GM21737 (cell line): ENCODE measurements around the gene ZNF83.
"Not testable (repeated sequence)": the region's sequence is repeated elsewhere in the genome, so short reads cannot be mapped to it uniquely, and the experiment has no call there.

Source experiments
- ATAC-seq: cut with Tn5 transposase; IDR thresholded peaks from one replicate; pipeline ENCODE4 v1.9.1; 2021; ENCODE audit warnings: mild to moderate bottlenecking, moderate library complexity; ENCODE audit not compliant: unreplicated experiment

ZNF83 gene

GRCh38 chr19:52640916-52641315, 2.8 kb upstream of the ZNF83 start:
- no peak for ATAC-seq

DNA sequence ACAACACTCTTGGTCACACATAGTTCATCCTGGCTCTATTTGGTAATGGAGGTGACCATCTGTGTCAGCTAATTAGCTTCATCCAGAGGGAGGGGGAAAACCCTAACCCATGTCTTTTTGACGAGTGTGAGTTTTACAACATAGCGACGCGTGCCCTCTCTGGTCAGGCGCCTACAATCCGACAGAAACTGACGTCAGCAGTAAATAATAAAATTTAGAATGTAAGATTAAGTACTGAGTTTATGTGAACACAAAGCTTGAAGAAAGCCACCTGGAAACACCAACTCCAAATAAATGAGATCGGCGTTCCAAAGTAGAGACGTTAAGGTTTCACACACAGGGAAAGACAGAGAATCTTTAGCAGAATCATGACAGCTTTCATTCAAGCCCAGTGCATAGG, 1.8 kb upstream of the ZNF83 start:
- no peak for ATAC-seq

GRCh38 chr19:52638601-52639000, 446 bp upstream of the ZNF83 start:
- ATAC-seq: peak; percentile 14

- no peak for ATAC-seq
These were observed 2.2 kb downstream of the ZNF83 start for GRCh38 chr19:52635786-52636570.

- ATAC-seq: not testable (repeated sequence)
These were observed 10.7 kb downstream of the ZNF83 start for GRCh38 chr19:52627441-52627840.

- ATAC-seq: no peak
These were observed 11.2 kb downstream of the ZNF83 start for GRCh38 chr19:52626915-52627314.

DNA sequence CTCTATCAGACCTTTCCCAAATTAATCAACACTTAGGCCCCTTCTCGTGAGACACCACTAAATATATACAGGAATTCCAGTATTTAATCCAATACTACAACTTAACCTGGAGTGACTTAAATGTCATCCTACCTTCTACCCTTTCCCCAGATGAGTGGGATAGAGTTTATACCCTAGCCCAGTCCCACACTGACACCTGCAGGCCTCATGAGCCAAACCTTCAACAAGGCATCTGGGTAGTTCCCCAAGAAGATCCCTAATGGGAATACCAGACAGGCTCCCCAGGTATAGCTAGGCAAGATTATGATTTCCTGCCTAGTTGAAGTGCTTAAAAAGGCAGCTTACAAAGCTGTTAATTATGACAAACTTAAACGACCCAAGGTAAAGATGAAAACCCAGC, 15.9 kb downstream of the ZNF83 start:
- no peak for ATAC-seq

- no peak for ATAC-seq
These were observed 16.8 kb downstream of the ZNF83 start for GRCh38 chr19:52621376-52621775.

GRCh38 chr19:52613299-52613906, 24.8 kb downstream of the ZNF83 start:
- no peak for ATAC-seq

- ATAC-seq: no peak
These were observed 34.5 kb downstream of the ZNF83 start for GRCh38 chr19:52603558-52604207.

- ATAC-seq: no peak
These were observed 35.2 kb downstream of the ZNF83 start for GRCh38 chr19:52602941-52603340.

DNA sequence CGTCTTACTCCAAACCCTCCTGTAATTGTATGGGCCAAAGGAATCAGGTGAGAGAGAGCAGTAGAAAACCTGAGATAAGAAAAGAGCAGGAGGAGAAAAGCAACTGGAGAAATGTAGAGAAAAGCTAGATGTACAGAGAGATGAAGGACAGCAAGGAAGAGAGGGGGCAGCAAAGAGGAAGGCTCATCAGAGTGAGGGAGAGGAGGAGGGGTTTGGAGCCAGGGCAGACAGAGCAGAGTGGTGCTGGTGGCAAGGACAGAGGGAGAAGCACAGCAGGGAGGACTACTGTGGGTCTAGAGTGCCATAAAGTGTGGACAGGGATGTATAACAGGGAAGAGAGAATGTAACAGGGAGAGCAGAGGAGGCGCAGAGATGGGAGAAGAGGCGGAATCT, 36.2 kb downstream of the ZNF83 start:
- ATAC-seq: not testable (repeated sequence)

- ATAC-seq: peak; percentile 93
These were observed 36.9 kb downstream of the ZNF83 start for GRCh38 chr19:52601025-52601973.

DNA sequence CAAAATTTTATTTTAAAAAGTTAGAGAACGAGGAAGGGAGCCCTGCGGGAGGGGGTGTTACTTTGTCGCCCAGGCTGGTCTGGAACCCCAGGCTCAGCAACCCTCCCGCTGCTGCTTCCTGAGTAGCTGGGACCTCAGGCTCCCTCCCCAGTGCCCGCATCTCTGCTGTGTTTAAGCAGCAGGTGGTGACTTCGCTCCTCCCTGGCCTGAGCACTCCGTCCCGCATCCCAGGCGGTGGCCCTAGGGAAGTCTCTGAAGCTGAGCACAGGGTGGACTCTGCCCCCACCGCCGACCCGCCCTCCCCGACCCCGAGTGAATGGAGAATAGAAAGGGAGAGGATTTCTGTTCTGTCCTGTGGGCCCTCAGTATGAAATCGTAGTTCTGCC, 37.5 kb downstream of the ZNF83 start:
- ATAC-seq: peak; percentile 11

DNA sequence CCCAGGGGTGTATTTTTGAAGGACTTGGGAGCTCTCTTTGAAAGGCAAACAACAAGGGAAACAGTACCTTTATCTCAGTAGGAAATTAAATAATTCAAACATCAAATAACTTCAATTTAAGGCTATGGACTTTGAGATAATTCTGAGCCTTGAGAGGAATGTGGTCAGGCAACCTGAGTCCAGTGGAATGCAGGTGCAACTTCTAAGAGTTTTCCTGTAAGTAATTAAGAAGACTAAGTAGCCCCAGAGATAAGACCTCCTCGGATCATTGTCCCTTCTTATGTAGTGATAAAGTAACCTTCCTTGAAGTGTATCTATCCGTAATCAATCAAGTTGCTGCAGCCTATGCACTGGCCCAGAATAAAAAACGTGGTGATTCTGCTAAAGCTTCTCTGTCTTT, 38.9 kb downstream of the ZNF83 start:
- ATAC-seq: no peak

DNA sequence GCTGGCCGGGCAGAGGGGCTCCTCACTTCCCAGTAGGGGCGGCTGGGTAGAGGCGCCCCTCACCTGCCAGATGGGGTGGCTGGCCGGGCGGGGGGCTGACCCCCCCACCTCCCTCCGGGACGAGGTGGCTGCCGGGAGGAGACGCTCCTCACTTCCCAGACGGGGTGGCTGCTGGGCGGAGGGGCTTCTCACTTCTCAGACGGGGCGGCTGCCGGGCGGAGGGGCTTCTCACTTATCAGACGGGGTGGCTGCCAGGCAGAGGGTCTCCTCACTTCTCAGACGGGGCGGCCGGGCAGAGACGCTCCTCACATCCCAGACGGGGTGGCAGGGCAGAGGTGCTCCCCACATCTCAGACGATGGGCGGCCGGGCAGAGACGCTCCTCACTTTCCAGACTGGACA, 44.7 kb downstream of the ZNF83 start:
- not testable (repeated sequence) for ATAC-seq

DNA sequence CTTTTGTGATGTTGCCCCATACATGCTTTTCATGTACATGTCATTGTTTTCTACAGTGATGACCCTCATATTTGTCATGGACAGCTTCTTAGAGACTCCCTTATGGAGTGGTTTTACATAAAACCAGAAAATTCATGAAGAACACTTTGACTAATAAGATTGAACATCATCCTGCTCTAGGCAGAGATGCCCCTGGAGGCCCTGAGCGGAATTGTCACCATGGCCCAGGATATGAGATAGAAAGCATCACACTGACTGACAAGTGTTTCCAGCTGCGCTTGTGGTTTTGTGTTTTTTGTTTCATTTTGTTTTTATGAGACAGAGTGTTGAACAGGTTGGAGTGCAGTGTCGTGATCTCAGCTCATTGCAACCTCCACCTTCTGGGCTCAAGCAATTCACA, 45.9 kb downstream of the ZNF83 start:
- ATAC-seq: no peak

GRCh38 chr19:52590728-52591127, 47.4 kb downstream of the ZNF83 start:
- ATAC-seq: no peak

- no peak for ATAC-seq
These were observed 52.6 kb downstream of the ZNF83 start for GRCh38 chr19:52585604-52586003.

GRCh38 chr19:52584736-52585440, 53.3 kb downstream of the ZNF83 start:
- ATAC-seq: no peak
